Lower lobe of right lung (tissue), 2 donors: ENCODE measurements around the gene VASP. TPM values are rescaled to one million over a fixed set of nuclear protein-coding genes. Genes with fewer than 3 reads are reported as not detected.

ENCODE experiments used
- ATAC-seq, 2 donors: fragments of 200-7000 bp; cut with Tn5 transposase; one replicate each; pipeline ENCODE4 v1.9.1; 2020 to 2022; ENCODE audit warnings: mild to moderate bottlenecking in 2 of 2, moderate library complexity in 2 of 2
- DNase-seq: peaks from one replicate; pipeline ENCODE4 v3.0.0-alpha.2; 2020
- H3K27ac ChIP-seq: fragments of 200-600 bp; one replicate; pipeline ENCODE4 v1.8.0; 2022
- H3K27me3 ChIP-seq: fragments of 200-600 bp; one replicate; pipeline ENCODE4 v1.8.0; 2022; ENCODE audit warnings: low read depth
- H3K36me3 ChIP-seq: fragments of 200-600 bp; one replicate; pipeline ENCODE4 v1.8.0; 2022; ENCODE audit warnings: mild to moderate bottlenecking
- H3K4me1 ChIP-seq: fragments of 200-600 bp; one replicate; pipeline ENCODE4 v1.8.0; 2022
- H3K4me3 ChIP-seq: fragments of 200-600 bp; one replicate; pipeline ENCODE4 v1.8.0; 2022; ENCODE audit warnings: mild to moderate bottlenecking
- H3K9me3 ChIP-seq: fragments of 200-600 bp; one replicate; pipeline ENCODE4 v1.8.0; 2022
- intact Hi-C: fragments of 100-400 bp; cut with DNase I; formaldehyde crosslinking; loops from one replicate; pipeline ENCODE4 v1.11.0; 2022
- total RNA-seq: library from RNA; stranded (reverse); fragmentation: NEBNext Ultra II Directional; extraction: Animal tissue kit (Norgen Biotek cat#: 25700); gene quantifications from one replicate; pipeline ENCODE4 v1.2.1, GENCODE V29; 2021
- TF ChIP-seq, protein P1 (sequence below): fragments of 200-600 bp; IDR thresholded peaks from one replicate; pipeline ENCODE4 v1.8.0; 2022; ENCODE audit warnings: antibody characterized with exemption, mild to moderate bottlenecking
- donor health status: DM: no; HTN: yes; CAD: no; lungs with severe emphysema.

The VASP gene
- total RNA-seq, 1 donor from 2014 or later: 190 TPM

DNA sequence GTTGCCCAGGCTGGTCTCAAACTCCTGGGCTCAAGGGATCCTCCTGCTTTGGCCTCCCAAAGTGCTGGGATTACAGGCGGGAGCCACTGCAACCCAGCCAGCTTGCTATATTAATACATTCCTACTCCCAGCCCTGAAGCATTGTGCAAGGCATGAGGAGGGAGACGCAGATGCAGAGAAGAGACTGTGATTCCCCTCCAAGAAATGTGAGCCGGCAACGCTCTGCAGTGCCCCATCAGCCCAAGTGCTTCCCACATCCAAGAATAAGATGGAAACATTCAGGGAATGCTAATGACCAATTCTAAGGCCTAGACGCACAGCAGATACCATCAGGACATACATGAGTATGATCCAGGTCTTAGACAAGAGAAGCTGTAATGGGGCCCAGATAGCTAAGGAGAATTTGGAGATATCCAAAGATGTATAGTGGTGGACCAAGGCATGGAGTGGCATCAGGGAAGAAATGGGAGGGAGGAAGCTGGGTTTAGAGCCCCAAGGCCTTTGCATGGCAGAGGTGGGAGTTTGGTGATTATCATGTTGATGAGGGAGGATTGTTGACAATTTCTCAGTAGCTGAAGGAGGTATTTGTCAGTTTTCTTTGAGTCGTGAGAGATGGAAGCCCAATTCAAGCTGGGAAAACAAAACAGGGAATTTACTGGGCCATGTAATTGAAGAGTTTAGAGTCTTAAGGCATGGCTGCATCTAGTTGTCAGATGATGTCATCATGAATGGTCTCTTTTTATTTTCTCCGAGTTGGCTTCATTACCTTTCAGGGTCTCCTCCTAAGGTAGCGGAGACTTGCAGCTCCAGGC, 6.2 kb upstream of the VASP start:
- Histone ChIP-seq H3K4me1 (peaks cover 36% of the 10 kb centered on the region), H3K9me3 (no peaks in the 10 kb centered on the region), H3K36me3 (no peaks in the 10 kb centered on the region), H3K4me3 (no peak overlapping the region), H3K27ac (no peak overlapping the region), H3K27me3 (peaks cover 8% of the 10 kb centered on the region)
- TF ChIP-seq, protein P1, sequence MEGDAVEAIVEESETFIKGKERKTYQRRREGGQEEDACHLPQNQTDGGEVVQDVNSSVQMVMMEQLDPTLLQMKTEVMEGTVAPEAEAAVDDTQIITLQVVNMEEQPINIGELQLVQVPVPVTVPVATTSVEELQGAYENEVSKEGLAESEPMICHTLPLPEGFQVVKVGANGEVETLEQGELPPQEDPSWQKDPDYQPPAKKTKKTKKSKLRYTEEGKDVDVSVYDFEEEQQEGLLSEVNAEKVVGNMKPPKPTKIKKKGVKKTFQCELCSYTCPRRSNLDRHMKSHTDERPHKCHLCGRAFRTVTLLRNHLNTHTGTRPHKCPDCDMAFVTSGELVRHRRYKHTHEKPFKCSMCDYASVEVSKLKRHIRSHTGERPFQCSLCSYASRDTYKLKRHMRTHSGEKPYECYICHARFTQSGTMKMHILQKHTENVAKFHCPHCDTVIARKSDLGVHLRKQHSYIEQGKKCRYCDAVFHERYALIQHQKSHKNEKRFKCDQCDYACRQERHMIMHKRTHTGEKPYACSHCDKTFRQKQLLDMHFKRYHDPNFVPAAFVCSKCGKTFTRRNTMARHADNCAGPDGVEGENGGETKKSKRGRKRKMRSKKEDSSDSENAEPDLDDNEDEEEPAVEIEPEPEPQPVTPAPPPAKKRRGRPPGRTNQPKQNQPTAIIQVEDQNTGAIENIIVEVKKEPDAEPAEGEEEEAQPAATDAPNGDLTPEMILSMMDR: no peak
- DNase-seq: no peak
- intact Hi-C loops: no loop called here
- ATAC-seq: no peak

- Histone ChIP-seq H3K27ac (no peak overlapping the region), H3K4me1 (peaks cover 33% of the 10 kb centered on the region), H3K36me3 (no peaks in the 10 kb centered on the region), H3K27me3 (peaks cover 8% of the 10 kb centered on the region), H3K9me3 (no peaks in the 10 kb centered on the region), H3K4me3 (no peak overlapping the region)
- intact Hi-C loops: no loop called here
- DNase-seq (no peak), ATAC-seq (no peak)
- TF ChIP-seq, protein P1: no peak
Measured at GRCh38 chr19:45501730-45502014, 5.6 kb upstream of the VASP start.

DNA sequence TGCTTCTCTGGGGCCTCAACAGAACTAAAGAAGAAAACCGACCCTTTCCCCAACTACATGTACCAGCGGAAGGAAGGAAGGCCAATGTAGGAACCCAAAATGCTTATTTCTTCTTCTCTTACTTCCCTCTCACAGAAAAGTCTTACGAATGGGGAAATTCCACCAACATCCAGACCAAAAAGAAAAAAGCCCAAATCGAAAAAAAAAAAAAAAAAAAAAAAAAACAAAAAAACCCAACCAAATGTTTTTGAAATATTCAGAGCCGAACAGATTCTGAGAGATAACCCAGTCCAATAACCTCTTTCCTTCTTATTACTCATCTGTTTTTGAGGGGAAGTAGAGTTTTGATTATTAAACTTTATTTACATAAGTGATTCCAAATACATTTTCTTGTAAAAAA, 5.2 kb upstream of the VASP start:
- intact Hi-C loops: no loop called here
- H3K27ac ChIP-seq: no peak overlapping the region
- TF ChIP-seq, protein P1: no peak

GRCh38 chr19:45503909-45504308, 3.4 kb upstream of the VASP start:
- no peaks in the 10 kb centered on the region for H3K9me3 ChIP-seq
- intact Hi-C loops: no loop called here
- peaks cover 4% of the 10 kb centered on the region for H3K27me3 ChIP-seq

More for the DNA sequence above, 5.2 kb upstream of the VASP start:
- no peaks in the 10 kb centered on the region for H3K36me3 ChIP-seq
- DNase-seq: no peak
- H3K9me3 ChIP-seq: no peaks in the 10 kb centered on the region
- no peak overlapping the region for H3K4me3 ChIP-seq
- no peak for ATAC-seq
- H3K4me1 ChIP-seq: peaks cover 32% of the 10 kb centered on the region
- peaks cover 8% of the 10 kb centered on the region for H3K27me3 ChIP-seq

DNA sequence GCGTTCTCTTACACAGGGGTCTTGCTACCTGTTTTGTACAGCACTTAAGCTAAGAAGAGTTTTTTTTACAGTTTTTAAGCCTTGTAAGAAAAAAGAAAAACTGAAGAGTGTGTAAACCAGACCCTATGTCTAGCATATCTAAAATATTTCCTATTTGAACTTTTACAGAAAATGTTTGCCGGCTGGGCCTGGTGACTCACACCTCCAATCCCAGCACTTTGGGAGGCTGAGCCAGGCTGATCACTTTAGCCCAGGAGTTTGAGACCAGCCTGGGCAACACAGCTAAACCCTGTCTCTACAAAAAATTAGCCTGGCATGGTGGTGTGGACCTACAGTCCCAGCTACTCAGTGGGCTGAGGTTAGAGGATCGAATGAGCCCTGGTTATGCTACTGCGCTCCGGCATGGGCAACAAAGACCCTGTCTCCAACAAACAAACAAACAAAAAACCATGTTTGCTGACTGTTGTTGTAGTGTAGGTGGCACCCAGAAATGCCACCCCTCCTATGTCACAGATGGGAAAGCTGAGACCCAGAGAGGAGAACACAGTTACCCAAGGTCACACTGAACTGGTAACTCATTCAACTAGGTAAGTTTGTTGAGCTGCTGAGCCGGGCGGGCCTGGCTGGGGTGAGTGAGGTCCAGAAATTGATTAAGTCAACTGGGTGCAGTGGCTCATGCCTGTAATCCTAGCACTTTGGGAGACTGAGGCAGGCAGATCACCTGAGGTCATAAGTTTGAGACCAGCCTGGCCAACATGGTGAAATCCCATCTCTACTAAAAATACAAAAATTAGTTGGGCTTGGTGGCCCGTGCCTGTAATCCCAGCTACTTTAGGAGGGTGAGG, 1.9 kb upstream of the VASP start:
- TF ChIP-seq, protein P1: no peak
- intact Hi-C loops: no loop called here
- Histone ChIP-seq H3K36me3 (peaks cover 4% of the 10 kb centered on the region), H3K27me3 (no peaks in the 10 kb centered on the region), H3K9me3 (no peaks in the 10 kb centered on the region), H3K4me1 (peaks cover 18% of the 10 kb centered on the region), H3K4me3 (no peak overlapping the region), H3K27ac (no peak overlapping the region)
- no peak for ATAC-seq
- DNase-seq: no peak

More at GRCh38 chr19:45503909-45504308, 3.4 kb upstream of the VASP start:
- H3K36me3 ChIP-seq: no peaks in the 10 kb centered on the region
- TF ChIP-seq, protein P1: no peak
- ATAC-seq: no peak
- H3K27ac ChIP-seq: no peak overlapping the region
- H3K4me3 ChIP-seq: no peak overlapping the region
- H3K4me1 ChIP-seq: peaks cover 14% of the 10 kb centered on the region
- no peak for DNase-seq
